GM21576 (cell line): Measurements from ENCODE around the gene WWOX.

Experiments
- ATAC-seq: cut with Tn5 transposase; IDR thresholded peaks from one replicate; pipeline ENCODE4 v1.9.1; 2021; ENCODE audit warnings: mild to moderate bottlenecking, moderate library complexity; ENCODE audit not compliant: unreplicated experiment

WWOX gene

DNA sequence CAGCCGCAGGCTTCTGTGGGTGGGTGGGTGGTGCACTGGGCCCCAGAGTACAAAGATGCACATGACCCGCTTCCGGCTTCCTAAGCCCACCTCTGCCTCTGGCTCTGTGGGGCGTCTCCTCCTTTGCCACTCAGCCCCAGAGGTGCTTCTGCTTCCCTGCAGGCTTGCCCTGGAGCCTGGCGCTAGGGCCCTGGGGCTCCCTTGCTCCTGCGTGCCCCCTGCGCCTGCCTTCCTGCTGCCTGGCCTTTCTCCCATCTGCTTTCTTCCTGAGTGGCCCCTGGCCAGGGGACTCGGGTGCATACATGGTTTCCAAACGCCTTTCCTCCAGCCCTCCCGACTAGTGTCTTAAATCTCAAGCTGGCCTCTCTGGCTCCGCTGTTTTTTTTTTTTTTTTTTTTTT is 3.4 kb downstream of the WWOX start:
- no peak for ATAC-seq

DNA sequence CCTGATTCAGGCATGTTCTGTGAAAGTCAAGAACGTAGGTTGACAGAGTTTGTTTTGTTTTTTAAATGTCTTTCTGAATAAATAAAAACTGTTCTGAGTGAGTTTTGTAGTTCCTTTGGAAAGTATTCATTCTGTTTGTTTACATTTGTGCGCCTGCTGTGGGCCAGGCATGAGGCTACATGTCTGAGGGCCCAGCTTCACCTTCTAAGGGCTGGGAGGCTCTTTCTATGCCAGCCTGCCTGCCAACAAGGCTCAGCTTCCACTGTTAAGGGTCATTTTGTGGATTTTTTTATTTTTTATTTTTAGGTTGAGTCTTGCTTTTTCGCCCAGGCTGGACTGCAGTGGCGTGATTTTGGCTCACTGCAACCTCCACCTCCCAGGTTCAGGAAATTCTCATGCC is 6.1 kb downstream of the WWOX start:
- ATAC-seq = no peak

DNA sequence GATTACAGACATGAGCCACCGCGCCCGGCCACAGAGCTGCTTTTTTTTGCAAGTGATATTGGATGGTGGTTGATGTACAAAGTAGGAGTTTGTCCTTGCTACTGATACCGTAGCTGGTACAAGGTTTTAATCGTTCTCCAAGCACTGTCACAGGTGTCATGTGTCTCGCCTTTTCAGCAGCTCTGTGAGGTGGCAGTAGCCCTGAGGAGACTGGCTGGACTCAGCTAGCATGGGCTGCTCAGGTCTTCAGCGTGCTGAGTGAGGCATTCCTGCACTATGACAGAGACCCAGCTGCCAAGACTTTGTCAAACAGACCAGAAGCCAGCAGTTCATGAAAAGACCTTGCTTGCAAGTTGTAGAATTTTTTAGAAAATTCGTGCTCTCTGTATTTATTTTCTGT is 7.2 kb downstream of the WWOX start:
- no peak for ATAC-seq

DNA sequence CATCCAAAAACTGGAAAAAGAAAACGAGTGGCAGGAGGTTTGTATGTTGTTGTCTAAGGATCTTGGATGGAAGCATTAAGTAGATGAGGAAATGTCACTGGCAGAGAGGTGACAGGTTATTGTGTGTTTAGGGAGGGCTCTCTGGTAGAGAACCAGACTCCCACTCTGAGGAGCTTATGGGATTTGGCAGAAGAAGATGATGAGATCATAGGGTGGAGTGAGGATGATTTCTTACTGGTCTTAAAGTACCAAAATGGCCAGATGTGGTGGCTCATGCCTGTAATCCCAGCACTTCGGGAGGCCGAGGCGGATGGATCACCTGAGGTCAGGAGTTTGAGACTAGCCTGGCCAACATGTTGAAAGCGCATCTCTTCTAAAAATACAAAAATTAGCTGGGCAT is 9.0 kb downstream of the WWOX start:
- ATAC-seq = no peak

DNA sequence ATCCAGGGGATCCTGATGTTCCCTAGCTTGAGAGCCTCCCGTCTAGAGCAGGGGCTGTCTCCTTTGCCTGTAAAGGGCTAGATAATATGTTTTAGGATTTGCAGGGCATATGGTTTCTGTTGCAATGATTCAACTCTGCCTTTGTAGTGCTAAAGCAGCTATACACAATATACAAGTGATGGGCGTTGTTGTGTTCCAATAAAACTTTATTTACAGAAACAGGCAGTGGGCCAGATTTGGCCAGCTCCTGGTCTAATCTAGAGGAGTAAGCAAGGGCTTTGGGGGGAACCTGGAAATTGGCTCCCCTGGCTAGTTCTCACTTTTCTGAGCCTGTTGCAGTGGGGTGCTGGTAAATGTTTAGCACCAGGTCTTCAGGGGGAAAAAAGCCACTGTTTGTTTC is 13.8 kb downstream of the WWOX start:
- no peak for ATAC-seq

DNA sequence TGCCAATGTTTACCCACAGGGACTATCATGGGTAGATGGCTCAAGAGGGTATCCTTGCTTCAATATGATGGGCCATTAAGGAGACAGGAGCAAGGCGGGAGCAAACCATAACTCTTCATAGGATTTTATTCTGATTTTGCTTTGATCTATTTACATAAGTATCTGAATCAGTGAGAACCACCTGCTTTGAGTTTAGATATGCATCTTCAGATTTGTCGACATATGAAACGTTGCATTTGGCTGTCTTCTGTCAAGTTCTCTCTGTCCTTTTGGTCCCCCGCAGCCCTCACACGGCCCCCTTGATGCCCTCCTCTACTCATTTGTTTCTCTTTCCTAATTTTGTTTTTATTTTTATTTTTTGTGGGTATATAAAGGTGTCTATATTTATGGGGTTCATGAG is 16.2 kb downstream of the WWOX start:
- no peak for ATAC-seq

DNA sequence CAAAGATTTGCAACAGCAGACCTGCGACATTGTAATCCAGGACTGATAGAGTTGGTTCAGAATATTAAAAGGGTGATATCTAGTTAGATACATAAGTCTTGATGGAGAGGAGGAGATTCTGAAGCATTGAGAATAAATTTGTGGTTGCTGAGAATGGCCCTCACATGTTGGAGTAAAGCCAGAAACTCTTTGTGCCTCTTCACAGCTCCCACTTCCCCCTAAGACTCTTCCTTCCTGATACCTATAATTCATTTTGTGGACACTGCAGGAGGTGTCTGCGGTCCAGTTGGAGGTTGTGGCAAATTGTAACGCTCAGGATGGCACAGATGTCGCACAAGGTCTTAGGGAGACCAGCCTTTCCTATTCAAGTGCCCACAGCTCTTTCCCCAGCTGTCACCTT is 17.5 kb downstream of the WWOX start:
- no peak for ATAC-seq

DNA sequence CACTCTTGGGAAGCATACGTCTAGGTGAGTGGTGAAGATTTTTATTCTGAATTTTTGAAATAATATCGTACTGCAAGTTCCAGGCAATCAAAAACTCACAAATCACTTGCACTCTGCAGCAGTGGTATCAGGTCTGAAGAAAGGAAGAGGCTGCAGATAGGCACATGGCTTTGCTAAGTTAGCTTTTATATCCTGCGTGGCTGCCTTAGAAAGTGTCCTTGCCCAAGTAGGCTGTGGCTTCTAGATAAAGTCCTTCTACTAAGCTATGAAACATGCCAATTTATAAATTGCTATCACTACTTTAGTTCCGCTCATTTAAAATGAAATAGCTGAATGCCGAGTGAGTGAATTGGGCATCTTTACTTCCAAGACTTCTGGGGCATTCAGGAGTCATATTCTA is 17.9 kb downstream of the WWOX start:
- no peak for ATAC-seq

DNA sequence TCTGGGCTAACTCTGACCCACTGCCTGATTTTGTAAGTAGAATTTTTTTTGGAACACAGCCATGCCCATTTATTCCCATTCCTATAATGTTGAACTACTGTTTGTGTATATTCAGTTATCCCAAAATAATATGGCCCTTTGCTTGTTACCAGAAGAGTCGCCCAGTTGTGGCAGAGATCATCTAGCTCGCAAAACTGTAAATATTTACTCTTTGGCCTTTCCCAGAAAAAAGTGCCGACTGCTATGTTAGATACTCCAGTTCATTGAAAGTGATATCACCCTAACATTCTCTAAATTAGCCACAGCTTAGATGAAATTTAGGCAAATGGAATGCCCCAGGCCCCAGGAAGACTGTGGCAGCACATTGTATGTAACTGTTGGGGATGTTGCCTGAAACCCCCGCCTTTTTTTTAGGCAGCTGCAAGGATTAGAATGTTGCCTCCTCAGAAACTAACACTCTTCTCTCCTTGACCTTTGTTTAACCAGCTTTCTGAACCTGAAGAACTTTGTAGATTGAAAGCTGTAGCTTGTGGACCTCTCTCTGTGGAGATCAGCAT is 19.1 kb downstream of the WWOX start:
- ATAC-seq = no peak

DNA sequence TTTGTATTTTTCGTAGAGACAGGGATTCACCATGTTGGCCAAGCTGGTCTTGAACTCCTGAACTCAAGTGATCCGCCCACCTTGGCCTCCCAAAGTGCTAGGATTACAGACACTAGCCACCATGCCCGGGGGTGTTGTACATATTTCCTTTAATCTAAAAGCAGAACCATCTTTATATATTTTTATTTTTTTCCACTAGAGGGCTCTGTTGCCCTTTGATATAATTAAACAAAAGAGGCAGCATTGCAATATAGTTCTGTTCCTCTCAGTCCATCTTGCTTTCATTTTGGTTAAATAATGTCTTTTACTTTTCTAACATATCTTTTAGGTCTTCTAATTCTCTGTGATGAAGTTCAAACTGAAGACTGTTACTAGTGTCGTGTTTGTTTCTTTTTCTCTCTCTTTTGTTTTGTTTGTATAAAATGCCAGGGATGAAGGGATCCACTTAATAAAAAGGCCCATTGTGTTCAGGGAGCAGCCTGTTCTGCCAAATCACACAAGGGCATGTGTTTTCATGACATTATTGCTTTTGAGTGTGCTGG is 23.4 kb downstream of the WWOX start:
- peak; percentile 75 for ATAC-seq

DNA sequence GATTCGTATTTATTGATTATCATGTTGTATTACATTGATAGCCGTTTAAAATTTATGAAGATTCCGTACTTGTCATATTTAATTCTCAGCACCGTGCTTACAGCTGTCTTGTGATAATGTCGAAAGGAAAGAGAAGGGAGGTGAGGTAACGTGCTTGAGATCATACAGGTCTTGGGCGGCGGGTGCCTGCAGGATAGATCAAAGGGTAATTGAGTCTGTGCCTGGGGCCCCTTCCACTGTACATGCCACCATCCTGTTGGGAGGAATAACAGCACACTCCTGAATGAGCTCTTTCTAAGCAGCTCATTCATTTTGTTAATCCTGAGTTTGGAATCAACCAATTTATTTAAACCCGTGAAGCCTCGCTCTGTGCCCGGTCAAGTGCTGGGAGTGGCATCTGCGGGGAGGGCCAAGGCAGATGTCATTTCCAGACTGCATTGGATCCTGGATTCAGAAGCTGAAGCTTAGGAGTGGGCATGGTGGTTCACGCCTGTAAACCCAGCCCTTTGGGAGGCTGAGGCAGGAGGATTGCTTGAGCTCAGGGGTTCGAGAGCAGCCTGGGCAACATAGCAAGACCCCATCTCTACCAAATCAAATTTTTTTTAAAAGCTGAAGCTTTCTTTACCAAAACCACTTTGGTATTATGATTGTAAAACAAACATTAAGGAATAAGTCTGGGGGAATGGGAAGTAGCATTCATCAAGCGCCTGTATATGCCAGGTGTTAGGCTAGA is 25.8 kb downstream of the WWOX start:
- no peak for ATAC-seq

DNA sequence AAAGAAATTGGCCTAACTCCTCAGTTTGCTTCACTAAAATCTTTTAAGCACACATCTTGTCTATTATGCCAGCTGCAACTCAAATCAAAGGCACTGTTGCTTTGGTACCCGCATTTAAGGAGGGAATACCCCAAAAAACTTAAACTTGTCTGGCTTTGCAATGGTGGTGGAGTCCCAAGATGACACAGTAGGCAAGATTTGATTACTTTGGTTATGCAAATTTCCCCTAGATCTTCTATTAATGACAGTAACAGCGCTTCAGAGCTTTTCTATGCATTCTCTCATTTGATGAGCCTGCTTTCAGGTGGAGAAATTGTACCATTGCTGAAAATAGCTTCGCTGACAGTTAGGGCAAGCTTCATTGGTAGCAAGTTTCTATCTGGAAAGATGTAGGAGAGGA is 27.2 kb downstream of the WWOX start:
- ATAC-seq = no peak

DNA sequence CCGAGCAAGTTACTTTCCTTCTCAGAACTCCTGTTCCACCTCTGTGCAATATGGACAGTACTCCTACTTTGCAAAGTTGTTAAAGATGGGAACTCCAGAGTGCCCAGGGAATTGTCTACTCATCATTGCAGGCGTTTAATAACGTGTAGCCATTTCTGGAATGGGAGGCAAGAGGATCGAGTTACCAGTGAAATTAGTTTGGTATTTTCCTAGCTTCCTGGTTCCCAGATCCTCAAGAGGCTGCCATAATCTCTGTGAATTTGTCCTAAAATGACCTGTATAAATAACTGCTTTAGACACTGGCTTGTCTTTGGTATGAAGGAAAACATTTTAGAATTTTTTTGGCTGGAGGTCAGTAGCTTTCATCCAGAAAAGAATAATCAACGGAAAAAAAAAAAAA is 27.7 kb downstream of the WWOX start:
- no peak for ATAC-seq

DNA sequence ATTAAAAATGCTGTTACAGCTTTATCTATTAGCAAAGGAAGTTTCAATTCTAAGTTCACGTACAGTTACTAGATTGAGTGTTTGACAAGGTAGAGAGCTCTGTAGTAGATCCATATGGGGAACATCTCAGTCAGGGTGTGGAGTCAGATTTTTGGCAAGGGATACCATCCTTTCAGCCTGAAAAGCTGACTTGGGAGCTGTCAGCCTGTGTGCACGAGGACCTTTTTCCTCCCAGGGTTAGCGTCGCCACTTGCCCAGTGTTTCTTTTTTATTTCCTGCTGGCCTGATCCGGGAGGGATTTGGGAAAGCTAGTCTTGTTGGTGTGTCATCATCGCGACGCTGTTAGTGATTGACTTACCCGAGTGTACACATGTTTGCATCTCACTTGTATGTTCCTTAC is 29.5 kb downstream of the WWOX start:
- no peak for ATAC-seq

DNA sequence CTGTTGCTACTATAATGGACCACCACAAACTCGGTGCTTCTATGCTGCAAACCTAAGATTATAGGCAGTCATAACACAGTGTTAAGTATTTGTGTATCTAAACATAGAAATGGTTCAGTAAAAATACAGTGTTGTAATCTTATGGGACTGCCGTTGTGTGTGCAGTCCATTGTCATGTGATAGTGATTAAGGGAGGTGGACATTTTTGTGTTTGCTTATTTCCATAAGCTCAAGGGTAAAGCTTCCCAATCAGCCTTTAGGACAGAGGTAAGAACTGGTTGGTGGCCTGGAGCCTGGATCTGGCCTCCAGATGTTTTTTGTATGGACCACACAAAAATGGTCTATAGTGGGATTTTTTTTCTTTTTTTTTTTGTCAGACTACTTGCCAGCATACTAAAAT is 29.9 kb downstream of the WWOX start:
- no peak for ATAC-seq

DNA sequence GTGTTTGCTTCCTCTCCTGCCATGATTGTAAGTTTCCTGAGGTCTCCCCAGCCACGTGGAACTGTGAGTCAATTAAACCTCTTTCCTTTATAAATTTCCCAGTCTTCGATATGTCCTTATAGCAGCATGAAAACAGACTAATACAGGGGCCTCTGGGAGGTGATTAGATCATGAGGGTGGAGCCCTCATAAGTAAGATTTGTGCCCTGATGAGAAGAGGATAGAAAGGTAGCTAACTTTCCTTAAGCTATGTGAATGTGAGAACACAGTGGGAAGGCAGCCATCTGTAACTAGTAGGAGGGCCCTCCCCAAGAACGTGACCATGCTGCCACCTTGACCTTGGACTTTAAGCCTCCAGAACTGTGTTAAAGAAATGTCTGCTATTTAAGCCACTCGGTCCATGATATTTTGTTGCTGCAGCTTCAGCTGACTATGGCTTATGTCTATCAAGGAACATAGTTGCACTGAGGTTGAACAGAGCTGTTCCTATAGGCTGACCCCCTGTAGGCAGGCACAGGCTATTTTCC is 30.7 kb downstream of the WWOX start:
- no peak for ATAC-seq

DNA sequence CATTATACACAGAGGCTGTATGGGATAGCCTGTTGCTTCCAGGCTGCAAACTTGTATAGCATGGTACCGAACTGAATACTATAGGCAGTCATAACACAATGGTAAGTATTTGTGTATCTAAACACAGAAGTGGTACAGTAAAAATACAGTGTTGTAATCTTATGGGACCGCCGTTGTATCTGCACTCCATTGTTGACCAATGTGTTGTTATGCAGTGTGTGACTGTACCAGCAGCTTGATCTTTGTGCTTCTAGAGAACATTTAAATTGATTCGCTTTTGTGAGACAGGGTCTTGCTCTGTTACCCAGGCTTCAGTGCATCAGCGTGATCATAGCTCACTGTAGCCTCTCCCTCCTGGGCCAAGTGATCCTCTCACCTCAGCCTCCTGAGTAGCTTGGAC is 31.5 kb downstream of the WWOX start:
- no peak for ATAC-seq

DNA sequence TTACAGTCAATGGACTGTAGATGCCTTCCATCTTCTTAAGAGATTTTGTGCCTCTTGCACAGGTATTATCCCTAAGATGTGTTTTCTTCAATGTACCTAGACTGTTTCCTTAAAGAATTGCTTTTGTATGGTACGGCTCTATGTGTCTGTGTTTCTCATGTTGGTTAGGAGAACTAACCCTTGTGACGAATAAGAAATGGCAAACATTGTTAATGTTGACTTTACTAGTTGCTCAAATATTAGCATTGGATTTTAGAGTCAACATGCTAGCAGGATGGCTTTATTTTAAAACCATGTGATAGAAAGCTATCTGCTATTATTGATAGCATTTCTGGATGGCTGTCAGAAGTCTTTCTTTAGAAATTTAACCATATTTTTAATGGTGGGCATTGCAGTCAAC is 34.5 kb downstream of the WWOX start:
- ATAC-seq = no peak

DNA sequence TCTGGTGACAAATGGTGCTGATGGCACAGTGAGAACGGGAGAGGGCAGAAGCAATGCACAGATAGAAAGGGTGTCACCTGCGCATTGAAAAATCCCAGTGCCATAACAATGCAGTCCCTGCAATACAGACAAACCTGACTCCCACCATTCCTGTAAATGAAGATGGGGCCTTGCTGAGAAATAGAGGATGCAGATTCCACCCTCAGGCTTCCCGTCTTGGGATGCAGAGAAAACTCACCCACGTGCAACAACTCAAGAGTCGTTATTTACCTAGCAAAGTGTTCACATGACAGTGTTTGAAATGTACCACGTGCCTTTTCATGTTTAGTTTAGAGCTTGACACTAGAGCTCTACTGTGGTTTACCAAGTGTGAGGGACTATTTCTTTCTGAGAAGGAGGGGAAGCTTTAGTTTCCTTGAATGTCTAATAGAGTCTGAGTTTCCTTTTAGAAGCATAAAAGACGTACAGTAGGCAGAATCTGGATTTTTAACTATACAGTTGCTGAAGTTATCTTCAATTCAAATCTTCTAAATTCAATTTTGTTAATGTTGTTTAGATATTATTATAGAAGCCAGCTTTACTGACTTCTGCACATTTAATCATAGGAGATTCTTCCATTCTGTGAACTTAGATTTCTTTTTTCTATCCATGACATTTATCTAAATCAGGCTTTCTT is 35.6 kb downstream of the WWOX start:
- no peak for ATAC-seq

DNA sequence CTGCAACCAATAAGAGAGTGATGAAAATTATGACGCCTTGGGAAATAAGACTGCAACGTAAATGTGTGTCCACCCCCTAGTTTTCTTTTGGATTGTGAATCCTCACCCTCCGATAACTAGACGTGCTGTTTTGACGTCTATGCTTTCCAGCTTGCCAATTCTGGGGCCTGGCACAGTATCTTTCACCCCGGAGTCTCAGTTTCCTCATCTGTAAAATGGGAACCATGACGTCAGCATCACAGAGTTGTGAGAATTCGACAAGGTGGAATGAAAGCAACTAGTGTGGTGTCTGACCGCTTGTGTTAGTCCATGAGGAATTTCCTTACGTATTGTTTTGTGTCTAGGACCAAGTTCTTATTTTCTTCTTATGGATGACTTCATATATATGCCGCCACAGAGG is 37.7 kb downstream of the WWOX start:
- no peak for ATAC-seq

DNA sequence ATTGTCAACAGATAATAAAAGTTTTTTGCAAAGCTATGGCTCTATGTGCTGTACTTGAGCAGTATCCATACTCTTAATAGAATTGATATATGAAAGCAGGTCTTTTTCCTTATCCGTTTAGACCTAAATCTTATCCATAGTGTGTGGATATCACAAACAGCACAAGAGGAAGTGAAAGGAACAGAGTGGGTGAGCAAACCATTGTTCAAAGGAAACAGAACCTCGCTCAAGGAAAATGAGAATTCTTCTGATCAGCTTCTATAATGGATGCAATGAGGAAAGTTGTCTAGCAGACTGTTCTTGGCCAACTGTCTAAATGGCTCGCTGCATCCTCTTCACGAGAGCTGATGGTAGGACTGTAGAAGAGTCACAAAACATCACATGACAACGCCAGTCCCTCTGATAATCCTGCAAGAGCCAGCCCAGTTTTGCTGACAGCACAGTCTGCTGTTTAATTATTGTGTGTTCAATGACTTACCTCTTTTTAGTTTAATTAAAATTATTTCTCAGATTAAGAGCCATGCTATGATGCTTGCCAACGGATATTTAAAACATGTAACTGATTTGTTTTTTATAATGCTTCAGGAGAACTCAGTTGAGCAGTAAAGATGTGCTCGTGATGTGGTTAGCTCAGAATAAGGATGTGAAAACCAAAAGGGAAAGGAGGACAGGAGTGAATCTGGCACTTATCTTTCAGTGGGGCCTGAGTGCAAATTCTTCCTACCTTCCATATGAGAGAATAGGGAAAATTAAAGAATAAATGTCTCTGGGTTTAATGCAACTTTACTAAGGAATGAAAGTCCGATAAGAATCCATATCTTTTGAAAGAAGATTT is 38.5 kb downstream of the WWOX start:
- ATAC-seq = peak; percentile 56
